ENCODE results near the gene RIBC2. TPM values are rescaled to one million over a fixed set of nuclear protein-coding genes. Genes with fewer than 3 reads are reported as not detected.

The RIBC2 gene
- polyA plus RNA-seq, 1 of the 3 experiments (the other 2 are of a cell fraction): not detected

GRCh38 chr22:45468872-45469271, 55.4 kb downstream of the RIBC2 start (continued):
- TF ChIP-seq, protein P1, sequence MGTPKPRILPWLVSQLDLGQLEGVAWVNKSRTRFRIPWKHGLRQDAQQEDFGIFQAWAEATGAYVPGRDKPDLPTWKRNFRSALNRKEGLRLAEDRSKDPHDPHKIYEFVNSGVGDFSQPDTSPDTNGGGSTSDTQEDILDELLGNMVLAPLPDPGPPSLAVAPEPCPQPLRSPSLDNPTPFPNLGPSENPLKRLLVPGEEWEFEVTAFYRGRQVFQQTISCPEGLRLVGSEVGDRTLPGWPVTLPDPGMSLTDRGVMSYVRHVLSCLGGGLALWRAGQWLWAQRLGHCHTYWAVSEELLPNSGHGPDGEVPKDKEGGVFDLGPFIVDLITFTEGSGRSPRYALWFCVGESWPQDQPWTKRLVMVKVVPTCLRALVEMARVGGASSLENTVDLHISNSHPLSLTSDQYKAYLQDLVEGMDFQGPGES (IDR thresholded peaks at IDR 0.05; ENCODE audit: low read depth, low read length): no peak
- no peak for TF ChIP-seq RXRA (IDR thresholded peaks at IDR 0.05; ENCODE audit: borderline replicate concordance, low read depth)

GRCh38 chr22:45469281-45470073, 56.0 kb downstream of the RIBC2 start:
- Histone ChIP-seq H3K4me2 (peak overlapping the region; percentile 46; the same call in 1 of the 2 replicates), H4K20me1 (ENCODE audit: insufficient read depth) (no peaks in the 10 kb centered on the region), H3K9me3 (no peaks in the 10 kb centered on the region), H3K9ac (no peak overlapping the region), H2AFZ (ENCODE audit: low read depth) (peak overlapping the region; percentile 43), H3K4me3 (ENCODE audit: low read depth in 2 of 2, low read length in 1 of 2) (no peak overlapping the region), H3K27ac (ENCODE audit: low read depth in 2 of 2, low read length in 1 of 2) (peak overlapping the region; percentile 33 to 84; a peak in 3 of 4 replicates), H3K9me2 (no peaks in the 10 kb centered on the region), H3K36me3 (replicated peaks in 1 of 2; ENCODE audit: control insufficient read depth in 1 of 2, insufficient read depth in 2 of 2, low read length in 1 of 2) (no peaks in the 10 kb centered on the region), H3F3A (replicated peaks; ENCODE audit: insufficient read depth) (peaks cover 5% of the 10 kb centered on the region), H3K27me3 (ENCODE audit: insufficient read depth) (no peaks in the 10 kb centered on the region), H3K4me1 (ENCODE audit: control insufficient read depth in 1 of 2, insufficient read depth in 2 of 2, low read depth in 1 of 2, low read length in 1 of 2) (peaks cover 8 to 10% of the 10 kb centered on the region in 2 experiments), H3K79me2 (ENCODE audit: insufficient read depth) (no peaks in the 10 kb centered on the region)
- POLR2A ChIA-PET: no interaction called here
- CTCF ChIA-PET: interaction anchor here (1.1 kb wide), 2 partner anchors 13 to 108 kb away, joined by 3 to 4 read pairs; no protein-coding TSS in a partner anchor
- WGBS (ENCODE audit: low lambda C conversion rate): 69% methylated on average over 8 of the region's 8 CpGs
- TF ChIP-seq EP300 (IDR thresholded peaks at IDR 0.05; ENCODE audit: borderline replicate concordance in 1 of 2, low read depth in 1 of 2, low read length in 1 of 2): no peak
- TF ChIP-seq RCOR1 (IDR thresholded peaks at IDR 0.05; ENCODE audit: low read length): no peak
- no peak for TF ChIP-seq MXI1 (IDR thresholded peaks at IDR 0.05; ENCODE audit: low read depth, low read length)
- TF ChIP-seq ELF1 (IDR thresholded peaks at IDR 0.05): no peak
- TF ChIP-seq FOXJ3 (CRISPR knock-in tag; IDR thresholded peaks at IDR 0.05): no peak
- peak; percentile 59; the same call in 1 of the 2 replicates for TF ChIP-seq TCF12 (IDR thresholded peaks at IDR 0.05)
- no peak for DNase-seq

DNA sequence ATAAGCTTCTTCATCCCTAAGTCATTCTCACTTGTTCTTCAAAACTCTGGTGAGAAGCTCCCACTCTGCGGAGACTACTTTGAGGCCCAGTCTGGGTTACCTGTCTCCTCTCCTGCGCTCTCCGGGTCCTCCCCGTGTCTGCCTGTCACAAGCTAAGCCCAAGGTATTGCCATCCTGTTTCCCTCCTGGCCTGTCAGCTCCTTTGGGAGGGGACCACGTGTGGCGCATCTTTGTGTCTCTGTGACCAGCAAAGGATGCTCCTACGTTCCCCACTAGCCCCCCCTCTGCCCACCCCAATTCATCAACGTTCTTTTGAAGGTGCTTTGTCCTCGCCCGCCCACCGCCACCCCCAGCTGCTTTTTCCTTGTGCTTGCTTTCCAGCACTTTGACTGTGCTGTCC, 57.4 kb downstream of the RIBC2 start:
- Histone ChIP-seq H3K4me2 (no peak overlapping the region), H3K9me3 (no peaks in the 10 kb centered on the region), H3K9me2 (no peaks in the 10 kb centered on the region), H3F3A (replicated peaks; ENCODE audit: insufficient read depth) (peaks cover 1% of the 10 kb centered on the region), H3K27me3 (ENCODE audit: insufficient read depth) (no peaks in the 10 kb centered on the region), H2AFZ (ENCODE audit: low read depth) (no peak overlapping the region), H3K79me2 (ENCODE audit: insufficient read depth) (no peaks in the 10 kb centered on the region), H3K9ac (no peak overlapping the region), H3K27ac (ENCODE audit: low read depth in 2 of 2, low read length in 1 of 2) (no peak overlapping the region), H4K20me1 (ENCODE audit: insufficient read depth) (no peaks in the 10 kb centered on the region), H3K4me1 (ENCODE audit: control insufficient read depth in 1 of 2, insufficient read depth in 2 of 2, low read depth in 1 of 2, low read length in 1 of 2) (peaks cover 8 to 10% of the 10 kb centered on the region in 2 experiments), H3K36me3 (replicated peaks in 1 of 2; ENCODE audit: control insufficient read depth in 1 of 2, insufficient read depth in 2 of 2, low read length in 1 of 2) (no peaks in the 10 kb centered on the region), H3K4me3 (ENCODE audit: low read depth in 2 of 2, low read length in 1 of 2) (no peak overlapping the region)
- ChIA-PET CTCF (interaction anchor here (1.1 kb wide), 1 partner anchor 12 kb away, joined by 4 read pairs; no protein-coding TSS in a partner anchor), POLR2A (no interaction called here)
- TF ChIP-seq USF2 (IDR thresholded peaks at IDR 0.05; ENCODE audit: borderline replicate concordance, low read depth, low read length) (no peak), ZBTB33 (IDR thresholded peaks at IDR 0.05; ENCODE audit: borderline replicate concordance, low read depth) (no peak), CTCF (IDR thresholded peaks at IDR 0.05) (no peak), RFX5 (IDR thresholded peaks at IDR 0.05; ENCODE audit: low read length) (no peak), TAF1 (IDR thresholded peaks at IDR 0.05; ENCODE audit: borderline replicate concordance, low read depth, low read length) (no peak), FOSL2 (IDR thresholded peaks at IDR 0.05; ENCODE audit: borderline replicate concordance, low read depth) (no peak), POLR2AphosphoS5 (IDR thresholded peaks at IDR 0.05; ENCODE audit: low read depth, low read length) (no peak)
- WGBS (ENCODE audit: low lambda C conversion rate): 95% methylated on average over 11 of the region's 11 CpGs
- DNase-seq: no peak

All from SK-N-SH (cell line).